RWPE2 (cell line): ENCODE results near the gene UGT1A8.

Experiments used
- ATAC-seq: fragments of 200-7000 bp; cut with Tn5 transposase; 3 replicates; pipeline ENCODE4 v1.9.1; 2021; ENCODE audit warnings: low read depth
- DNase-seq: peaks from one replicate; pipeline ENCODE4 v3.0.0-alpha.2; 2020; ENCODE audit warnings: low spot score
- H3K27ac ChIP-seq: fragments of 450-650 bp; 2 replicates; pipeline ENCODE4 v1.5.1; 2017; ENCODE audit warnings: mild to moderate bottlenecking; ENCODE audit not compliant: poor library complexity, severe bottlenecking
- H3K27me3 ChIP-seq: fragments of 250-450 bp; sonication (Bioruptor Pico); 2 replicates; pipeline ENCODE4 v1.5.1; 2021; ENCODE audit warnings: mild to moderate bottlenecking, moderate library complexity; ENCODE audit not compliant: insufficient read depth, poor library complexity, severe bottlenecking
- H3K36me3 ChIP-seq: fragments of 250-450 bp; sonication (Bioruptor Pico); 2 replicates; pipeline ENCODE4 v1.5.1; 2020; ENCODE audit warnings: low read depth, mild to moderate bottlenecking, moderate library complexity
- H3K4me1 ChIP-seq: fragments of 250-450 bp; sonication (Bioruptor Pico); 2 replicates; pipeline ENCODE4 v1.5.1; 2021; ENCODE audit warnings: mild to moderate bottlenecking, moderate library complexity; ENCODE audit not compliant: insufficient read depth, poor library complexity, severe bottlenecking
- H3K4me3 ChIP-seq: fragments of 250-450 bp; sonication (Bioruptor Pico); 2 replicates; pipeline ENCODE4 v1.5.1; 2021; ENCODE audit warnings: mild to moderate bottlenecking, moderate library complexity; ENCODE audit not compliant: severe bottlenecking
- H3K9me3 ChIP-seq: fragments of 250-450 bp; sonication (Bioruptor Pico); 2 replicates; pipeline ENCODE4 v1.5.1; 2021; ENCODE audit warnings: mild to moderate bottlenecking, moderate library complexity; ENCODE audit not compliant: severe bottlenecking
- TF ChIP-seq, protein P1 (sequence below): fragments of 450-650 bp; IDR thresholded peaks from one replicate; pipeline ENCODE4 v1.5.1; 2017; ENCODE audit warnings: mild to moderate bottlenecking, moderate library complexity; ENCODE audit not compliant: poor library complexity, severe bottlenecking

The UGT1A8 gene

DNA sequence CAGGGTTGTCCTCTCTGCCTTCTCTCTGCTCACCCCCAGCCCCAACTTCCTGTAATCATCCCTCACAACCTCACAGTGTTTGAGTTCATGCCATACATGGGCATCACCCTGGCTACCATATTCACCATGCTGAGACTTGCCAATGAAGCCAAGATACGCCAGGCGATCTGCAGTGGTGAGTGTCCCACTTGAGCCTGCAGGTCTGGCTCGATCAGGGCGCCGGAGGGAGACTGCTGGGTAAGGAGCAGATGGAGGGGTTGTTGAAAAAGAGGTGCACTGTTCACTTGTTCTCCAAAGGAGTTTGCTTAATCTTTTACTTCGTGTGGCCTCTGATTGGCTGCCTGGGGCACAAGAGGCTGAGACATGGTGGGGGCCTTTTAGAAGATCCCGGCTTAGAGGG, 175.3 kb downstream of the UGT1A8 start:
- Histone ChIP-seq H3K36me3 (no peaks in the 10 kb centered on the region), H3K4me3 (no peak overlapping the region), H3K27me3 (no peaks in the 10 kb centered on the region), H3K27ac (no peak overlapping the region), H3K9me3 (no peaks in the 10 kb centered on the region), H3K4me1 (no peaks in the 10 kb centered on the region)
- DNase-seq = no peak
- no peak for ATAC-seq
- TF ChIP-seq, protein P1, sequence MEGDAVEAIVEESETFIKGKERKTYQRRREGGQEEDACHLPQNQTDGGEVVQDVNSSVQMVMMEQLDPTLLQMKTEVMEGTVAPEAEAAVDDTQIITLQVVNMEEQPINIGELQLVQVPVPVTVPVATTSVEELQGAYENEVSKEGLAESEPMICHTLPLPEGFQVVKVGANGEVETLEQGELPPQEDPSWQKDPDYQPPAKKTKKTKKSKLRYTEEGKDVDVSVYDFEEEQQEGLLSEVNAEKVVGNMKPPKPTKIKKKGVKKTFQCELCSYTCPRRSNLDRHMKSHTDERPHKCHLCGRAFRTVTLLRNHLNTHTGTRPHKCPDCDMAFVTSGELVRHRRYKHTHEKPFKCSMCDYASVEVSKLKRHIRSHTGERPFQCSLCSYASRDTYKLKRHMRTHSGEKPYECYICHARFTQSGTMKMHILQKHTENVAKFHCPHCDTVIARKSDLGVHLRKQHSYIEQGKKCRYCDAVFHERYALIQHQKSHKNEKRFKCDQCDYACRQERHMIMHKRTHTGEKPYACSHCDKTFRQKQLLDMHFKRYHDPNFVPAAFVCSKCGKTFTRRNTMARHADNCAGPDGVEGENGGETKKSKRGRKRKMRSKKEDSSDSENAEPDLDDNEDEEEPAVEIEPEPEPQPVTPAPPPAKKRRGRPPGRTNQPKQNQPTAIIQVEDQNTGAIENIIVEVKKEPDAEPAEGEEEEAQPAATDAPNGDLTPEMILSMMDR = no peak

DNA sequence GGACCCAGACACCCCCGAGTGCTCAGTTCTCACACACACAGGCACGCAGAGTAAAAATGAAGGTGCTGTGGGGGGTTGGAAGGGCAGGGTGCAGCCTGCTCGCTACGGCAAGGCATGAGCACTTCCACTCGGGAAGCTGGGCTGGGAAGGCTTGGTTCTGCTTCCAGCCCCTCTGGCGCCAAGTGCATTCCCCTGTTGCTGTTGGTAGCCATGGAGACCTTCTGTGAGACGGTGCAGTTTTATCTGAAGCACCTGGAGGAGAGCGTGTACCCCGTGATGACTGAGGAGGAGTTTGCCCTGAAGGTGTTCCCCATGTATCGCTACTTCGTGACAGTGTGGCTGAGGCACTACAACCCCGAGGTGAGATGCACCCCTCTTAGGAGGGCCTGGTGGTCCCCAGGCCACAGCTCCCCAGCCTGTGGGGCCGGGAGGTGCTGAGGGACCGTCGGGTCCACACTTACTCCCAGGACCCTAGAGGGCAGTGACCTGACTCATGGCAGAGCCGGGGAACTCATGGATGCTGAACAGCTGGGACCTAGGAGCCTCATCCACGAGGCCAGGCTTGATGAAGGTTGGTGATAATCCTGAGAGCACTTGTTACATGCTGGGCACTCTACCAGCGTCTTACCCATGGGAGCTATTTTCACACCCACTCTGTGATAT, 176.2 kb downstream of the UGT1A8 start:
- ATAC-seq (no peak), DNase-seq (no peak)
- H3K27me3 ChIP-seq = no peaks in the 10 kb centered on the region
- H3K4me3 ChIP-seq = no peak overlapping the region
- H3K9me3 ChIP-seq = no peaks in the 10 kb centered on the region
- no peaks in the 10 kb centered on the region for H3K36me3 ChIP-seq
- H3K4me1 ChIP-seq = no peaks in the 10 kb centered on the region
- H3K27ac ChIP-seq = no peak overlapping the region
- TF ChIP-seq, protein P1 = no peak

DNA sequence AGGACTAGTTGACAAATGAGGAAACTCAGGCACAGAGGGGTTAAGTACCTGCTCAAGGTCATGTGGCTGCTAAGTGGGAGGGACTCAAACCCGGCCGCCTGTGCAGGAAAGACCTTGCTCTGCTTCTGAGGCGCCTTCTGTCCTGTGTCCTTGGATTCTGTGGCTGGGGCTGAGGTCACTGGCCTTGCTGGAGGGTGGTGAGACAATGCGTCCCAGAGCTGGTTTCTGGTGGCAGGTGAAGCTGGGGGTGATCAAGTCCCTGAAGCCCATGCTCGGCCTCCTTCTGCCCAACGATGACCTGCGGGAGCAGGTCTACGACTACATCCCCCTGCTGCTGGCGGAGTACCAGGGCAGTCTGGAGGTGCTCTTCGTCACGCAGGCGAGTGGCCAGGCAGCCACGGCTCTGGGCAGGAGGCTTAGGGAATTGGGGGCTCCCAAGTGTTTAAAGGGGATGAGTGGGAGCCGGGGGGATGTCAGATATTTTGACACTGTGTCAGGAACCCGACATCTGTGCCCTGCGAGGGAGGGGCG, 176.8 kb downstream of the UGT1A8 start:
- ATAC-seq = no peak
- Histone ChIP-seq H3K36me3 (no peaks in the 10 kb centered on the region), H3K4me1 (no peaks in the 10 kb centered on the region), H3K27me3 (no peaks in the 10 kb centered on the region), H3K27ac (no peak overlapping the region), H3K4me3 (no peak overlapping the region), H3K9me3 (no peaks in the 10 kb centered on the region)
- TF ChIP-seq, protein P1 = no peak
- no peak for DNase-seq

DNA sequence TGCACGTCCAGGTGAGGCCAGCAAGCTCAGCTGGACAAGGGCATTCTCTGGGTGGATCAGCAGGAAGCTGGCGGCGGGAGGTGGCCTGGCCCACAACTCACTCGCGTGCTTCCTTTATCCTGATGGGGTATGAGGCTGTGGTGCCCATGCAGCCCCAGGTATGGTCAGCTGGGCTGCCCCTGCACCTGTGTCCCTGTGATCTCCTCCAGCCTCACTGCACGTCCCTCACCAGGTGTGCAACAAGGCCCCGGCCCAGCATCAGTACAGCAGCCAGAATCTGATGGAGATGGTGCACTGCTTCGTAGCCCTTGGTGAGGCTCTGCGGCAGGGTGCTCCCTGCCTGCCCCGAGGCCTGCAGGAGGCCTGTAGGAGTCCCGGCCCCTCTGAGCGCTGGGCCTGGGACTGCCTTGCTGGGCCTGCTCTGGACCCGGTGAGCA, 178.3 kb downstream of the UGT1A8 start:
- Histone ChIP-seq H3K27ac (no peak overlapping the region), H3K4me3 (no peak overlapping the region), H3K9me3 (no peaks in the 10 kb centered on the region), H3K27me3 (no peaks in the 10 kb centered on the region), H3K4me1 (no peaks in the 10 kb centered on the region), H3K36me3 (no peaks in the 10 kb centered on the region)
- DNase-seq (no peak), ATAC-seq (no peak)
- TF ChIP-seq, protein P1 = no peak

DNA sequence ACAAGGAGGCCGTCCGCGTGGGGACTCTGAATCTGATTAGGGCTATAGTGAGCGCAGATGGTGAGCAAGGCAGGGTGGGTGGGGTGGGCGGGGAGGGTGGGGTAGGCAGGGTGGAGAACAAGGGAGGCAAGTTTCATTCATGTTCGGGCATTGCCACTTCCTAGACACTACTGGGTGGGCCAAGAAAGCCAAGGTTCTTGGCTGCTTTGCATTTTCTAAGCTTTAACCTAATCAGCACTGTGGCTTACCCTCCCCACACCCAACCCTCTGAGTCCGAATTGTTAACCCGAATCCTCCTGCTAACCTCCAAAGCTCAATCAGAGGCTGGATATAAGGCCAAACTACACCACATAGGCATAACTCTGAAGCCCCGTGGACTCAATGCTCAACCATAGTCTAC, 178.8 kb downstream of the UGT1A8 start:
- ATAC-seq (no peak), DNase-seq (no peak)
- Histone ChIP-seq H3K4me1 (no peaks in the 10 kb centered on the region), H3K27me3 (no peaks in the 10 kb centered on the region), H3K4me3 (no peak overlapping the region), H3K27ac (no peak overlapping the region), H3K36me3 (no peaks in the 10 kb centered on the region), H3K9me3 (no peaks in the 10 kb centered on the region)
- TF ChIP-seq, protein P1 = no peak
